Tibial nerve (tissue), 4 donors: Measurements from ENCODE around the gene HBG1. TPM values are rescaled to one million over a fixed set of nuclear protein-coding genes. Genes with fewer than 3 reads are reported as not detected.

ENCODE experiments used
- DNase-seq, 2 donors: peaks; one replicate each; pipeline ENCODE4 v3.0.0-alpha.2; 2019; ENCODE audit warnings: low spot score in 2 of 2
- H3K27ac ChIP-seq, 4 donors: fragments of 200-600 bp; sonication (generic) in 3 of 4; one replicate each; pipeline ENCODE4 v1.5.1; 2017 to 2019; ENCODE audit warnings: mild to moderate bottlenecking in 1 of 4
- H3K27me3 ChIP-seq, 2 donors: fragments of 200-600 bp; sonication (generic) in 1 of 2; one replicate each; pipeline versions ENCODE4 v1.5.1 to v1.6.0; 2017 to 2019
- H3K36me3 ChIP-seq, 3 donors: fragments of 200-600 bp; sonication (generic); one replicate each; pipeline ENCODE4 v1.5.1; 2018 to 2019
- H3K4me1 ChIP-seq, 4 donors: fragments of 200-600 bp; sonication (generic) in 3 of 4; one replicate each; pipeline ENCODE4 v1.5.1; 2017 to 2019
- H3K4me3 ChIP-seq, 4 donors: fragments of 200-600 bp; sonication (generic) in 3 of 4; one replicate each; pipeline ENCODE4 v1.5.1; 2017 to 2019; ENCODE audit warnings: mild to moderate bottlenecking in 1 of 4, moderate library complexity in 1 of 4
- H3K9me3 ChIP-seq, 4 donors: fragments of 200-600 bp; sonication (generic) in 3 of 4; one replicate each; pipeline ENCODE4 v1.5.1; 2017 to 2019
- EP300 ChIP-seq, 2 donors: sonication (generic); formaldehyde crosslinking; IDR thresholded peaks; one replicate each; pipeline ENCODE4 v1.6.1; 2017; ENCODE audit warnings: antibody characterized with exemption in 2 of 2, mild to moderate bottlenecking in 1 of 2
- POLR2A ChIP-seq, 2 donors: fragments of 450-650 bp; IDR thresholded peaks; one replicate each; pipeline ENCODE4 v1.6.1; 2017; ENCODE audit warnings: antibody characterized with exemption in 2 of 2, mild to moderate bottlenecking in 2 of 2, moderate library complexity in 2 of 2
- WGBS, 2 donors: methylation state at CpG; one replicate each; pipeline ENCODE4 v1.1.5; 2018; 5-methylcytosine and 5-hydroxymethylcytosine counted together
- total RNA-seq, 4 donors: library from RNA; depleted of rRNA; stranded (reverse); fragments of >200 nt; gene quantifications; one replicate each; pipeline ENCODE4 v1.1.0, GENCODE V29; 2016
- TF ChIP-seq, protein P1 (sequence below), 5 experiments: fragments of 200-600 bp in 3 of 5; fragments of 450-650 bp in 2 of 5; sonication (generic) in 3 of 5; IDR thresholded peaks; one replicate each; pipeline ENCODE4 v1.5.1; 2016 to 2019; ENCODE audit warnings: antibody characterized with exemption in 5 of 5, mild to moderate bottlenecking in 3 of 5, moderate library complexity in 2 of 5

The HBG1 gene
- total RNA-seq, 4 donors from 2014 or later, result not detected

DNA sequence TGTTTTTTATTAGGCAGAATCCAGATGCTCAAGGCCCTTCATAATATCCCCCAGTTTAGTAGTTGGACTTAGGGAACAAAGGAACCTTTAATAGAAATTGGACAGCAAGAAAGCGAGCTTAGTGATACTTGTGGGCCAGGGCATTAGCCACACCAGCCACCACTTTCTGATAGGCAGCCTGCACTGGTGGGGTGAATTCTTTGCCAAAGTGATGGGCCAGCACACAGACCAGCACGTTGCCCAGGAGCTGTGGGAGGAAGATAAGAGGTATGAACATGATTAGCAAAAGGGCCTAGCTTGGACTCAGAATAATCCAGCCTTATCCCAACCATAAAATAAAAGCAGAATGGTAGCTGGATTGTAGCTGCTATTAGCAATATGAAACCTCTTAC lies 24.2 kb downstream of the HBG1 start:
- Histone ChIP-seq H3K27ac (no peak overlapping the region), H3K4me1 (no peaks in the 10 kb centered on the region), H3K27me3 (no peaks in the 10 kb centered on the region), H3K9me3 (no peaks in the 10 kb centered on the region), H3K36me3 (no peaks in the 10 kb centered on the region), H3K4me3 (no peak overlapping the region)
- DNase-seq, result no peak
- TF ChIP-seq EP300 (IDR thresholded peaks at IDR 0.05), result no peak
- TF ChIP-seq POLR2A (IDR thresholded peaks at IDR 0.05), result no peak
- TF ChIP-seq, protein P1, sequence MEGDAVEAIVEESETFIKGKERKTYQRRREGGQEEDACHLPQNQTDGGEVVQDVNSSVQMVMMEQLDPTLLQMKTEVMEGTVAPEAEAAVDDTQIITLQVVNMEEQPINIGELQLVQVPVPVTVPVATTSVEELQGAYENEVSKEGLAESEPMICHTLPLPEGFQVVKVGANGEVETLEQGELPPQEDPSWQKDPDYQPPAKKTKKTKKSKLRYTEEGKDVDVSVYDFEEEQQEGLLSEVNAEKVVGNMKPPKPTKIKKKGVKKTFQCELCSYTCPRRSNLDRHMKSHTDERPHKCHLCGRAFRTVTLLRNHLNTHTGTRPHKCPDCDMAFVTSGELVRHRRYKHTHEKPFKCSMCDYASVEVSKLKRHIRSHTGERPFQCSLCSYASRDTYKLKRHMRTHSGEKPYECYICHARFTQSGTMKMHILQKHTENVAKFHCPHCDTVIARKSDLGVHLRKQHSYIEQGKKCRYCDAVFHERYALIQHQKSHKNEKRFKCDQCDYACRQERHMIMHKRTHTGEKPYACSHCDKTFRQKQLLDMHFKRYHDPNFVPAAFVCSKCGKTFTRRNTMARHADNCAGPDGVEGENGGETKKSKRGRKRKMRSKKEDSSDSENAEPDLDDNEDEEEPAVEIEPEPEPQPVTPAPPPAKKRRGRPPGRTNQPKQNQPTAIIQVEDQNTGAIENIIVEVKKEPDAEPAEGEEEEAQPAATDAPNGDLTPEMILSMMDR (IDR thresholded peaks at IDR 0.05), result no peak
- 43 to 50% methylated on average over 2 of the region's 2 CpGs for WGBS, 2 donors

DNA sequence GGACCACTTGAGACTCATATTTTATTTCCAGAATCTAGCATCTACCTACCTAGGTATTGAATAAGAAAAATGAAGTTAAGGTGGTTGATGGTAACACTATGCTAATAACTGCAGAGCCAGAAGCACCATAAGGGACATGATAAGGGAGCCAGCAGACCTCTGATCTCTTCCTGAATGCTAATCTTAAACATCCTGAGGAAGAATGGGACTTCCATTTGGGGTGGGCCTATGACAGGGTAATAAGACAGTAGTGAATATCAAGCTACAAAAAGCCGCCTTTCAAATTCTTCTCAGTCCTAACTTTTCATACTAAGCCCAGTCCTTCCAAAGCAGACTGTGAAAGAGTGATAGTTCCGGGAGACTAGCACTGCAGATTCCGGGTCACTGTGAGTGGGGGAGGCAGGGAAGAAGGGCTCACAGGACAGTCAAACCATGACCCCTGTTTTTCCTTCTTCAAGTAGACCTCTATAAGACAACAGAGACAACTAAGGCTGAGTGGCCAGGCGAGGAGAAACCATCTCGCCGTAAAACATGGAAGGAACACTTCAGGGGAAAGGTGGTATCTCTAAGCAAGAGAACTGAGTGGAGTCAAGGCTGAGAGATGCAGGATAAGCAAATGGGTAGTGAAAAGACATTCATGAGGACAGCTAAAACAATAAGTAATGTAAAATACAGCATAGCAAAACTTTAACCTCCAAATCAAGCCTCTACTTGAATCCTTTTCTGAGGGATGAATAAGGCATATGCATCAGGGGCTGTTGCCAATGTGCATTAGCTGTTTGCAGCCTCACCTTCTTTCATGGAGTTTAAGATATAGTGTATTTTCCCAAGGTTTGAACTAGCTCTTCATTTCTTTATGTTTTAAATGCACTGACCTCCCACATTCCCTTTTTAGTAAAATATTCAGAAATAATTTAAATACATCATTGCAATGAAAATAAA lies 24.8 kb downstream of the HBG1 start:
- no peak overlapping the region for H3K4me3 ChIP-seq
- H3K27ac ChIP-seq, result no peak overlapping the region
- TF ChIP-seq POLR2A (IDR thresholded peaks at IDR 0.05) (no peak), EP300 (IDR thresholded peaks at IDR 0.05) (no peak)
- TF ChIP-seq, protein P1 (IDR thresholded peaks at IDR 0.05), result no peak
- no peaks in the 10 kb centered on the region for H3K27me3 ChIP-seq
- H3K4me1 ChIP-seq, result no peaks in the 10 kb centered on the region
- no peaks in the 10 kb centered on the region for H3K36me3 ChIP-seq
- WGBS, 2 donors, result 73 to 85% methylated on average over 6 of the region's 6 CpGs
- no peak for DNase-seq
- no peaks in the 10 kb centered on the region for H3K9me3 ChIP-seq

DNA sequence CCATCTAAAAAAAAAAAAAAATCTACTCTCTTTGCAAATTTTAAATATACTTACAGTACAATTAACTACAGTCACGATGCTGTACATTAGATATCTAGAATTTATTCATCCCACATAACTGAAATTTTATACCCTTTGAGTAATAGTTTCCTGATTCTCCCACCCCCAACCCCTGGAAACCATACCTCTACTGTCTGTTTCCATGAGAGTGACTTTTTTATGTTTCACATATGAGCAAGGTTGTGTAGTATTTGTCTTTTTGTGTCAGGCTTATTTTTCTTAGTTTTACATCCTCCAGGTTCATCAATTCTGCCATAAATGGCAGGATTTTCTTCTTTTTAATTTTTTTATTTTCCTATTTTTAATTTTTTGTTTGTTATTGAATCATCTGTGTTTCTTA lies 26.0 kb downstream of the HBG1 start:
- H3K4me3 ChIP-seq, result no peak overlapping the region
- DNase-seq, result no peak
- no peaks in the 10 kb centered on the region for H3K36me3 ChIP-seq
- TF ChIP-seq, protein P1 (IDR thresholded peaks at IDR 0.05), result no peak
- no peak for TF ChIP-seq POLR2A (IDR thresholded peaks at IDR 0.05)
- no peak for TF ChIP-seq EP300 (IDR thresholded peaks at IDR 0.05)
- H3K27me3 ChIP-seq, result no peaks in the 10 kb centered on the region
- no peak overlapping the region for H3K27ac ChIP-seq
- no peaks in the 10 kb centered on the region for H3K4me1 ChIP-seq
- WGBS, 2 donors, result 57 to 63% methylated on average over 1 of the region's 1 CpG
- no peaks in the 10 kb centered on the region for H3K9me3 ChIP-seq

DNA sequence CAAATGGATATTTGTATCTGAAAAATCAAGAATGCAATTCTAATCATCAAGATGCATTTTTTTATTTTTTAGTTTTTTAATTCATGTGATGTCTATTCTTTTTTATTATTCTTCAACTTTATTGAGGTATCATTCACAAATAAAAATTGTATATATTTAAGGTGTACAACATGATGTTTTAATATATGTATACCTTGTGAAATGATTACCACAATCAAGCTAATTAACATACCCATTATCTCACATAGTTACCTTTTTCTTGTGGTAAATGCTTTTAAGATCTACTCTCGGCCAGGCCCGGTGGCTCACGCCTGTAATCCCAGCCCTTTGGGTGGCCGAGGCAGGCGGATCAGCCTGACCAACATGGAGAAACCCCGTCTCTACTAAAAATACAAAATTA lies 26.5 kb downstream of the HBG1 start:
- Histone ChIP-seq H3K4me1 (no peaks in the 10 kb centered on the region), H3K36me3 (no peaks in the 10 kb centered on the region), H3K27ac (no peak overlapping the region), H3K27me3 (no peaks in the 10 kb centered on the region), H3K4me3 (no peak overlapping the region), H3K9me3 (no peaks in the 10 kb centered on the region)
- DNase-seq, result no peak
- TF ChIP-seq, protein P1 (IDR thresholded peaks at IDR 0.05), result no peak
- TF ChIP-seq POLR2A (IDR thresholded peaks at IDR 0.05) (no peak), EP300 (IDR thresholded peaks at IDR 0.05) (no peak)
- WGBS, 2 donors, result 84 to 89% methylated on average over 6 of the region's 6 CpGs

DNA sequence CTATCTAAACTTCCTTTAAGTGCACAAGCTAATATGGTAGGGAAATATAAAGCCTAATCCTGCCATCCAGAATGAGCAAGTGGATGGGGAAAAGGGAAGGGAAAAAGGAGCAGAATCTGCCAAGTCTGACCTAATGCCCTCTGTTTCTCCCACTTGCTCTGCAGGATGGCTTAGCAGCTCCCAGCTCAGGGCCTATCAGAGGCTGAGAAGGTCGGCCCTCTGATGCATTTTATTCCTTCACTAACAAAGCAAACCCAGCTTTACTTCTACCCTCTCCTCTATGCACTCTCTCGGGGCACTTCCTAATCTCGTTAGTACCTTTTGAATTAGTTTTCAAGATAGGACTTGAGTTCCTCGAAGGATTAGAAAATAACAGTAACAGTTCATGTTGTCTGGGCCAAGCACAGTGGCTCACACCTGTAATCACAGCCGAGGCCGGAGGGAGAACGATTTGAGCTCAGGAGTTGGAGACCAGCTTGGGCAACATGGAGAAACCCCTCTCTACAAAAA lies 39.2 kb downstream of the HBG1 start:
- Histone ChIP-seq H3K36me3 (no peaks in the 10 kb centered on the region), H3K4me1 (no peaks in the 10 kb centered on the region), H3K27ac (no peak overlapping the region), H3K27me3 (no peaks in the 10 kb centered on the region), H3K4me3 (no peak overlapping the region), H3K9me3 (no peaks in the 10 kb centered on the region)
- no peak for DNase-seq
- WGBS, 2 donors, result 66 to 69% methylated on average over 7 of the region's 7 CpGs
- TF ChIP-seq EP300 (IDR thresholded peaks at IDR 0.05) (no peak), POLR2A (IDR thresholded peaks at IDR 0.05) (no peak)
- TF ChIP-seq, protein P1 (IDR thresholded peaks at IDR 0.05), result no peak
